ENCODE data around the gene LTF. TPM values are rescaled to one million over a fixed set of nuclear protein-coding genes. Genes with fewer than 3 reads are reported as not detected.
"Not testable (repeated sequence)": the region's sequence is repeated elsewhere in the genome, so short reads cannot be mapped to it uniquely, and the experiment has no call there.

Gene LTF
- total and polyA plus RNA-seq, 9 of the 15 experiments (the other 6 are each of a cell fraction or from before 2014, with no cell fraction given) = 0.07 TPM; not detected in 8

DNA sequence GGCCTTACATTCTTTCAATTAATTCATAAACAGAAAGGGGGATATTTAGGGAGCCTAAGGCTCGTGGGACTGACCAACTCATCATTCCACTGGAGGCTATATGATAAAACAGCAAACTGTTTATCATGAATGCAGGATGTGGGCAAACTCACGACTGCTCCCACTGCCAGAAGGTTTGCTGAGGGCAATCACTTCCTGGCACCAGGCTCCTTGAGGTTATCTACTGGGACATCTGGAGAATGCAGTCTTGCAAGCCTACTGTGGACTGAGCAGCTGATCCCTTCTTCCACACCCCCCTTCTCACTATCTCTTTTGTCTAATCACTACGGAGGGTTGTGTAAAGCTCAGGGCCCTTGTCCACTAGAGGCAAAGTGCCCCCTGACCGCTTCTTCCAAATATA lies 31.6 kb downstream of the LTF start (continued):
- TF ChIP-seq NR4A1 (CRISPR knock-in tag; IDR thresholded peaks at IDR 0.05) (peak; percentile 24; the same call in 1 of the 2 replicates), NR4A1 (tag; IDR thresholded peaks at IDR 0.05) (peak; percentile 74; the same call in 1 of the 2 replicates), ZNF584 (CRISPR knock-in tag; IDR thresholded peaks at IDR 0.05; ENCODE audit: low read depth) (peak; percentile 84), ZNF79 (CRISPR knock-in tag; IDR thresholded peaks at IDR 0.05; ENCODE audit: low read depth) (peak; percentile 57; the same call in 1 of the 2 replicates), SMAD3 (CRISPR knock-in tag; conservative IDR thresholded peaks at IDR 0.05) (peak; percentile 90), ZNF175 (CRISPR knock-in tag; IDR thresholded peaks at IDR 0.05; ENCODE audit: low read depth) (0 out of 2 replicates have a peak, but pooled peaks have one; percentile 73), MITF (IDR thresholded peaks at IDR 0.05) (0 out of 2 replicates have a peak, but pooled peaks have one; percentile 17), GABPA (tag; conservative IDR thresholded peaks at IDR 0.05; ENCODE audit: low read depth) (peak; percentile 52), ZKSCAN1 (IDR thresholded peaks at IDR 0.05; ENCODE audit: low read depth, low read length) (peak; percentile 95), TEAD4 (IDR thresholded peaks at IDR 0.05; ENCODE audit: low read length) (peak; percentile 88), NFIC (IDR thresholded peaks at IDR 0.05) (peak; percentile 40), ZNF57 (CRISPR knock-in tag; IDR thresholded peaks at IDR 0.05) (peak; percentile 45; the same call in 1 of the 2 replicates), E2F3 (CRISPR knock-in tag; IDR thresholded peaks at IDR 0.05) (0 out of 2 replicates have a peak, but pooled peaks have one; percentile 48), SMARCA4 (IDR thresholded peaks at IDR 0.05) (peak; percentile 54; the same call in 1 of the 2 replicates), BCL6 (CRISPR knock-in tag; IDR thresholded peaks at IDR 0.05) (peak; percentile 79; the same call in 1 of the 2 replicates), MAZ (CRISPR knock-in tag; conservative IDR thresholded peaks at IDR 0.05 in 1 of 2, IDR thresholded peaks at IDR 0.05 in 1 of 2) (peak in 1 of 2 experiments; percentile 86; a peak in 2 of 4 replicates), ELF1 (tag; IDR thresholded peaks at IDR 0.05) (peak; percentile 23; the same call in 1 of the 2 replicates), ATF4 (CRISPR knock-in tag; IDR thresholded peaks at IDR 0.05) (peak; percentile 77), FOXM1 (IDR thresholded peaks at IDR 0.05; ENCODE audit: low read depth) (0 out of 2 replicates have a peak, but pooled peaks have one; percentile 18), RCOR1 (IDR thresholded peaks at IDR 0.05; ENCODE audit: borderline replicate concordance in 1 of 2, low read depth in 2 of 2, low read length in 2 of 2) (peak in 1 of 2 experiments; percentile 33; a peak in 1 of 4 replicates), FOSL1 (tag; conservative IDR thresholded peaks at IDR 0.05) (peak; percentile 62)
- TF ChIP-seq, protein P1, sequence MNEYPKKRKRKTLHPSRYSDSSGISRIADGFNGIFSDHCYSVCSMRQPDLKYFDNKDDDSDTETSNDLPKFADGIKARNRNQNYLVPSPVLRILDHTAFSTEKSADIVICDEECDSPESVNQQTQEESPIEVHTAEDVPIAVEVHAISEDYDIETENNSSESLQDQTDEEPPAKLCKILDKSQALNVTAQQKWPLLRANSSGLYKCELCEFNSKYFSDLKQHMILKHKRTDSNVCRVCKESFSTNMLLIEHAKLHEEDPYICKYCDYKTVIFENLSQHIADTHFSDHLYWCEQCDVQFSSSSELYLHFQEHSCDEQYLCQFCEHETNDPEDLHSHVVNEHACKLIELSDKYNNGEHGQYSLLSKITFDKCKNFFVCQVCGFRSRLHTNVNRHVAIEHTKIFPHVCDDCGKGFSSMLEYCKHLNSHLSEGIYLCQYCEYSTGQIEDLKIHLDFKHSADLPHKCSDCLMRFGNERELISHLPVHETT (CRISPR knock-in tag; conservative IDR thresholded peaks at IDR 0.05 in 1 of 2, IDR thresholded peaks at IDR 0.05 in 1 of 2) = peak in 1 of 2 experiments; percentile 82; a peak in 2 of 4 replicates
- not testable (repeated sequence) for TF ChIP-seq TEAD4 (CRISPR knock-in tag; IDR thresholded peaks at IDR 0.05; ENCODE audit: borderline replicate concordance); FOXM1 (CRISPR knock-in tag; IDR thresholded peaks at IDR 0.05; ENCODE audit: low read depth)
- TF ChIP-seq, protein P2, sequence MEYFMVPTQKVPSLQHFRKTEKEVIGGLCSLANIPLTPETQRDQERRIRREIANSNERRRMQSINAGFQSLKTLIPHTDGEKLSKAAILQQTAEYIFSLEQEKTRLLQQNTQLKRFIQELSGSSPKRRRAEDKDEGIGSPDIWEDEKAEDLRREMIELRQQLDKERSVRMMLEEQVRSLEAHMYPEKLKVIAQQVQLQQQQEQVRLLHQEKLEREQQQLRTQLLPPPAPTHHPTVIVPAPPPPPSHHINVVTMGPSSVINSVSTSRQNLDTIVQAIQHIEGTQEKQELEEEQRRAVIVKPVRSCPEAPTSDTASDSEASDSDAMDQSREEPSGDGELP (CRISPR knock-in tag; IDR thresholded peaks at IDR 0.05; ENCODE audit: borderline replicate concordance) = peak; percentile 85

All from K562 (cell line).